ENCODE data around the gene PEX7. TPM values are rescaled to one million over a fixed set of nuclear protein-coding genes. Genes with fewer than 3 reads are reported as not detected.
"Not testable (repeated sequence)": the region's sequence is repeated elsewhere in the genome, so short reads cannot be mapped to it uniquely, and the experiment has no call there.

The PEX7 gene
- polyA plus RNA-seq, 2 donors, result 2.0 to 7.0 TPM

DNA sequence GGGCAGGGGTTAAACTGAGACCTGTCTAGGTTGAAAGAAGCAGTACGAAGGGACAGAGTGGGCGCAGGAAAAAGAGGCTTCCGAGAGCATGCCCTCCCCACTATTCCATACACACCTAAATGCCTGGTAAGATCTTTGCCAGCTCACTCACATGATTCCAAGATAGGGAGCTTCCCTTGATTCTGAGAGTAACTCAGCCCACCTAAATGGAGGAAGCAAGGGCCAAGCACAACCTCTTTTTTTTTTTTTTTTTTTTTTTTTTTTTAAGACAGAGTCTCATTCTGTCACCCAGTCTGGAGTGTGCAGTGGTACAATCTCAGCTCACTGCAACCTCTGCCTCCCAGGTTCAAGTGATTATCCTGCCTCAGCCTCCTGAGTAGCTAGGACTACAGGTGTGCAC, 33.0 kb upstream of the PEX7 start:
- not testable (repeated sequence) for H3K27ac ChIP-seq (ENCODE audit: low read depth in 2 of 2, low read length in 1 of 2); H3K36me3 ChIP-seq (ENCODE audit: control insufficient read depth in 2 of 2, insufficient read depth in 2 of 2, low read length in 1 of 2); H3K4me1 ChIP-seq (ENCODE audit: control insufficient read depth in 2 of 2, insufficient read depth in 2 of 2, low read length in 1 of 2); H3K9me3 ChIP-seq (ENCODE audit: control insufficient read depth in 2 of 2, insufficient read depth in 1 of 2, low read depth in 1 of 2, low read length in 1 of 2); H3K27me3 ChIP-seq (ENCODE audit: control insufficient read depth in 1 of 2, insufficient read depth in 2 of 2, low read length in 2 of 2)
- H3K4me3 ChIP-seq (ENCODE audit: low read depth in 1 of 2, low read length in 2 of 2), result peak overlapping the region; percentile 3 to 31
- 87 to 90% methylated on average over 3 of the region's 3 CpGs for WGBS, 2 donors

DNA sequence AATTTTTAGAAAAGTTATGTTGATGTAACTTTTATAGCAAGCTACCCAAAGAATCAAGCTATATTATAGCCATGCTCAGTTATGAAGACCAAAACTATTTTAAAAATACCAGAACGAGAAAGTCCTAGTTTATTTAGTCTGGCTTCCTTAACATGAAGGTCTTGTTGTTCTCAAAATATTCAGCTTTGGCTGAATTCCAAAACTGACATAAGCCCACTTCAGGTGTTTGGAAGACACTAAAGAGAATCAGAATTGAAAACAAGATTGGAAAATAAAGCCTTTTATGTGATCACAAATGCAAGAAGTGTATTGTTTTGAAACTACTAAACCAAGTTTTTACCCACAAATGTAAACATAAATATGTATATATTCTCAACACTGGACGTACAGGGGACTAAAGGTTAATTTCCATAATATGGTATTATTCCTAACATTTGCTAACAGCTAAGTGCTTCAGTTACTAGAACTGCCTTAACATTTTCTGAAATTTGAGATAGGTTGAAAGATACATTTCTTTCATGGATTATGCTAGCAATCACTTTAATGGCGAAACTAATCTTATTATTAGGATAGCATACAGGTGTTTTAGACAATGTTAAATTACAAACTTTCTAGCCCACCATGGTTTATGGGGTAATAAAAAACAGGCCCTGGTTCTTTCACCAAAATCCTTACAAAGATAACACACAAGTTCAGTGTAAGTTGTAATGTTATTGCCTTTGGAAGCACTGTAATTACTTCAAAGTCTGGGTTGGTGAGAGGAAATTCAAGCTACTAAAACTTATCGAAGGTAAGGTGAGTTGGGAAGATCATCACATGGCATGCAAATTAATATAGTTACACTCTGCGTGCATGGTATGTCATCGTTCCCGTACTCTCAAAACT, 31.7 kb upstream of the PEX7 start:
- Histone ChIP-seq H3K27me3 (ENCODE audit: control insufficient read depth in 1 of 2, insufficient read depth in 2 of 2, low read length in 2 of 2) (no peaks in the 10 kb centered on the region), H3K36me3 (ENCODE audit: control insufficient read depth in 2 of 2, insufficient read depth in 2 of 2, low read length in 1 of 2) (no peaks in the 10 kb centered on the region), H3K4me3 (ENCODE audit: low read depth in 1 of 2, low read length in 2 of 2) (peak overlapping the region; percentile 81 to 96), H3K4me1 (ENCODE audit: control insufficient read depth in 2 of 2, insufficient read depth in 2 of 2, low read length in 1 of 2) (peaks cover 0 to 3% of the 10 kb centered on the region in 2 donors), H3K9me3 (ENCODE audit: control insufficient read depth in 2 of 2, insufficient read depth in 1 of 2, low read depth in 1 of 2, low read length in 1 of 2) (no peaks in the 10 kb centered on the region), H3K27ac (ENCODE audit: low read depth in 2 of 2, low read length in 1 of 2) (peak overlapping the region; percentile 94 to 95)
- 18 to 22% methylated on average over 7 of the region's 7 CpGs for WGBS, 2 donors

DNA sequence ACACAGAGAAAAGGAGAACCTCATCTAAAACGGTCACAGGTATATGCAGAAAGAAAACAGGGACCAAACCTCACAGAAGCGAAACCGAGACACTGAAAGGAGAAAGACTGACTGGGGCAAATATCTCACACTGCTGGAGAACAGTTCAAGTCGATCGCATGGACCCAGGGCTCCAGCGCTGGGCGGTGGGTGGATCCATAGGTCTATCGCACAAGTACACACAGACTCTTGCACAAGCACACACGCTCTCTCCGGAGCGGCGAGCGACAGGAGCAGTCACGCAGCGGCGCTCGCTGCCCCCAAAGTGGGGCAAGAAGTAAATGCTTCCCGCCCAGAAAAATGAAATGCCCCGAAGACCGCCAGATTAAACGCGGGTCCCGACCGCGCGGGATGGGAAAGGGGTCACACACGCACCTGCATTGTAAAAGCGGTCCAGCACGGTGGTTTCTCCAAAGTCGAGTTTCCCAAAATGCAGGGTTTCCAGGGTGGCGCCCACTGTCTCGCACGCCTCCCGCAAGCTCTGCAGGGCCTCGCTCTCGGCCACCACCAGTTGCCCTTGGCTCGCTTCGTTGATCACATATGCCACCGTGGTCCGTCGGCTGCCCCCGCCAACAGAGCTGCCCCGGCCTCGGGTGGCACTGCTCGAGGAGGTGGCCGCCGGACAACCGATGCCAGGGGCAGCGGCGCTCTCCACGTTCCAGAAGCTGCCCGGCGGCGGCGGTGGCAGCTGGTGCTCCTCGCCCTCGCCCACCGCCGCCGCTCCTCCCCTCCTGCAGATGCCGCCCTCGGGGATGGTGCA, 30.9 kb upstream of the PEX7 start:
- H3K36me3 ChIP-seq (ENCODE audit: control insufficient read depth in 2 of 2, insufficient read depth in 2 of 2, low read length in 1 of 2), result no peaks in the 10 kb centered on the region
- H3K4me1 ChIP-seq (ENCODE audit: control insufficient read depth in 2 of 2, insufficient read depth in 2 of 2, low read length in 1 of 2), result peaks cover 0 to 3% of the 10 kb centered on the region in 2 donors
- H3K9me3 ChIP-seq (ENCODE audit: control insufficient read depth in 2 of 2, insufficient read depth in 1 of 2, low read depth in 1 of 2, low read length in 1 of 2), result no peaks in the 10 kb centered on the region
- H3K27me3 ChIP-seq (ENCODE audit: control insufficient read depth in 1 of 2, insufficient read depth in 2 of 2, low read length in 2 of 2), result no peaks in the 10 kb centered on the region
- WGBS, 2 donors, result 1% methylated on average over 62 of the region's 62 CpGs
- H3K27ac ChIP-seq (ENCODE audit: low read depth in 2 of 2, low read length in 1 of 2), result peak overlapping the region; percentile 94 to 95
- H3K4me3 ChIP-seq (ENCODE audit: low read depth in 1 of 2, low read length in 2 of 2), result peak overlapping the region; percentile 81 to 96

DNA sequence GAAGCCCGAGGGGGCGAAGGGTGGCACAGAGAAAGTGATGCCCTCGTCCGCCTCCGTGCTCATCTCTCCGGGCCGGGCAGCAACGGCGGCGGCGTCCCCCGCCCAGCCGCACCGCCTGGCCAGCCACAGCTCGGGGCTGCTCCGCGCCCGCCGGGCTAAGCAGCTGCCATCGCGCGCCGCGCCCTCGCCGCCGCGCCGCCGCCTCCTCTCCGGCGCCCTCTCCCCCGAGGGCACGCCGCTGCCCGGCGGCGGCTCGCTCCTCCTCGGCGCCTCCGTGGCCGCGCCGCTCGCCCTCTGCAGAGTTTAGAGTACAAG, 30.3 kb upstream of the PEX7 start:
- 0 to 1% methylated on average over 9 to 46 of the region's 46 CpGs for WGBS, 2 donors
- Histone ChIP-seq H3K27ac (ENCODE audit: low read depth in 2 of 2, low read length in 1 of 2) (peak overlapping the region; percentile 94 to 95), H3K9me3 (ENCODE audit: control insufficient read depth in 2 of 2, insufficient read depth in 1 of 2, low read depth in 1 of 2, low read length in 1 of 2) (no peaks in the 10 kb centered on the region), H3K4me3 (ENCODE audit: low read depth in 1 of 2, low read length in 2 of 2) (peak overlapping the region; percentile 81 to 96), H3K4me1 (ENCODE audit: control insufficient read depth in 2 of 2, insufficient read depth in 2 of 2, low read length in 1 of 2) (no peaks in the 10 kb centered on the region), H3K27me3 (ENCODE audit: control insufficient read depth in 1 of 2, insufficient read depth in 2 of 2, low read length in 2 of 2) (no peaks in the 10 kb centered on the region), H3K36me3 (ENCODE audit: control insufficient read depth in 2 of 2, insufficient read depth in 2 of 2, low read length in 1 of 2) (no peaks in the 10 kb centered on the region)

DNA sequence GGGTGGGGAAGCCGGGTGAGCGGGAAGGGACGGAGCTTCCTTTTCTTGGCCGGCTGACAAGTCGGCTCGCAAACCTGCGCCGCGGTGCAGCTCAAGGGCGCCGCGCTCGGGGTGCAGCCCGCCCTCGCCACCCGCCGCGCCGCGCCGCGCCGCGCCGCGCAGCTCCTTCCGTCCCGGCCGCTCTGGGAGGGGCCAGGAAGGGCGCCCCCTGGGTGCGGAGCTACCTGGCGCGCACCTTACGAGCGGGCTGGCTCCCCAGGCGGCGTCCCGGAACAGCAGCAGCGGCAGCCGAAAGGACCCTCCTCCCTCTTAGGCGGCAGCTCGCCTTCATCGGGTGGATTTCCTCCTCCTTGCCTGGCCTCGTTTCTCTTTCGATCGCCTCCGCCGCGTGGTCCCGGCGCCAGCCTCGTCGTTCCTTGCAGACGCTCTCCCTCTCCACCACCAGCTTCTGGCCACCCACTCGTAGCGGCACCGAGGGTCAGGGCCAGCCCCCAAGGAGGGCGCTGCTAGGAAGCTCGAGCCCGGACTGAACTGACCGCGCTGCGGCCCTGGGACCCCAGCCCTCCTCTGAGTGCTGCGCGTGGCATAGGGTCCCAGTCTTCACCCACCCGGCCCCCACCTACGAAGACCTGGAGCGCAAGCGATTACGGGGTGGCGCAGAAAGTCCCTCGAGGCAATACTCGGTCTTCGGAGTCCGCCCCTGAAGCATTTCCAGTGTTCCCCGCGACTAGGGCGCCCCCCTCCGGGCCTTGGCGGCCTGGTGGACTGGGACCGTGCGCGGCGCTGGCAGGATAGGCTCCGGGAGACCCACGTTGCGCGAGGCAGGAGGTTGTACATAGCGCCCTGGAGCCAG, 29.8 kb upstream of the PEX7 start, which contains the start of gene MAP3K5:
Gene MAP3K5 (minus strand): TSS at position 68 of the 853 bp plus-strand sequence. CDS start 320 bp downstream, outside the sequence.
- Histone ChIP-seq H3K27me3 (ENCODE audit: control insufficient read depth in 1 of 2, insufficient read depth in 2 of 2, low read length in 2 of 2) (no peaks in the 10 kb centered on the region), H3K27ac (ENCODE audit: low read depth in 2 of 2, low read length in 1 of 2) (peak within 1 kb of the TSS; percentile 94 to 95), H3K9me3 (ENCODE audit: control insufficient read depth in 2 of 2, insufficient read depth in 1 of 2, low read depth in 1 of 2, low read length in 1 of 2) (no peaks in the 10 kb centered on the region), H3K4me3 (ENCODE audit: low read depth in 1 of 2, low read length in 2 of 2) (peak within 1 kb of the TSS; percentile 81 to 96), H3K4me1 (ENCODE audit: control insufficient read depth in 2 of 2, insufficient read depth in 2 of 2, low read length in 1 of 2) (no peaks in the 10 kb centered on the region), H3K36me3 (ENCODE audit: control insufficient read depth in 2 of 2, insufficient read depth in 2 of 2, low read length in 1 of 2) (no peaks in the 10 kb centered on the region)
- 0% methylated on average over 56 to 89 of the region's 89 CpGs for WGBS, 2 donors

DNA sequence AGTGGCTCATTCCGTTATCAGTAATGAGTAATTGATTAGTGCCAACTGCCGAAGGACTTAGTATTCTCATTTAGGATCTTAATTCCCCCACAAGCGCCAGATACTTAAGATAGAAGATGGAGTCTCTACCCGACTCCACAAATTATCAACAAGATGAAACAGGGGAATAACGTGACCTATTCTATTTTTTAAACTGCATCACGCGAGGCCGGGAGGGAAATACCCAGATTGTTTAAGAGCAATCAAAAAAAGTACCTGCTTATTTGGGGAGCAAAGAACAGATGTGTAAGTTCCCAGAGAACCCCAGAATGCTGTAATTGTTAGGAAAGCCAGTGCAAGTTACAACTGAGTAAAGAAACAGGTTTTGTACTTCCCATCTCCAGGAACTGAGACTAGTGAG, 29.0 kb upstream of the PEX7 start:
- Histone ChIP-seq H3K9me3 (ENCODE audit: control insufficient read depth in 2 of 2, insufficient read depth in 1 of 2, low read depth in 1 of 2, low read length in 1 of 2) (no peaks in the 10 kb centered on the region), H3K4me1 (ENCODE audit: control insufficient read depth in 2 of 2, insufficient read depth in 2 of 2, low read length in 1 of 2) (no peaks in the 10 kb centered on the region), H3K27me3 (ENCODE audit: control insufficient read depth in 1 of 2, insufficient read depth in 2 of 2, low read length in 2 of 2) (no peaks in the 10 kb centered on the region), H3K4me3 (ENCODE audit: low read depth in 1 of 2, low read length in 2 of 2) (peak overlapping the region; percentile 81 to 96), H3K36me3 (ENCODE audit: control insufficient read depth in 2 of 2, insufficient read depth in 2 of 2, low read length in 1 of 2) (no peaks in the 10 kb centered on the region), H3K27ac (ENCODE audit: low read depth in 2 of 2, low read length in 1 of 2) (peak overlapping the region in 1 of 2 donors; percentile 95)
- 18 to 21% methylated on average over 8 of the region's 8 CpGs for WGBS, 2 donors

DNA sequence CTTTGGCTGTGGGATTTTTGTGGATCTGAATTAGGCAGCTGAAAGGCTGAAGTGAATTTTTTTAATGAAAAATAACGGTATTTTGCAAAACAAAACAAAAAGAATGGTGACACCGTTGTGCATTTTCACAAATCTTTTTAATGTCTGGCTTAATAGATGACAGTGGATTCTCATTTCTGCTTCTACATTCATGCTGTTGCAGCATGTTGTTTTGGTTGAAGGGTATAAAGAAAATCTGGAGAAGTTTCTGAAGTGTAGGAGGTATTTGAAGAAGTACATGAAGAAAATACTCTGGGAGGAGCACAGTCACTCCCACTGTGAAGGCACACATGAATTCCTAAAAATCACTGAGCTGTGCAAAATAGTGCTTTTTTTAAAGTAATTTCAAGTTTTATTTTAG, 27.0 kb upstream of the PEX7 start:
- Histone ChIP-seq H3K4me3 (ENCODE audit: low read depth in 1 of 2, low read length in 2 of 2) (no peak overlapping the region), H3K27ac (ENCODE audit: low read depth in 2 of 2, low read length in 1 of 2) (no peak overlapping the region), H3K27me3 (ENCODE audit: control insufficient read depth in 1 of 2, insufficient read depth in 2 of 2, low read length in 2 of 2) (no peaks in the 10 kb centered on the region), H3K9me3 (ENCODE audit: control insufficient read depth in 2 of 2, insufficient read depth in 1 of 2, low read depth in 1 of 2, low read length in 1 of 2) (no peaks in the 10 kb centered on the region), H3K36me3 (ENCODE audit: control insufficient read depth in 2 of 2, insufficient read depth in 2 of 2, low read length in 1 of 2) (no peaks in the 10 kb centered on the region), H3K4me1 (ENCODE audit: control insufficient read depth in 2 of 2, insufficient read depth in 2 of 2, low read length in 1 of 2) (no peaks in the 10 kb centered on the region)
- 88 to 92% methylated on average over 2 of the region's 2 CpGs for WGBS, 2 donors

DNA sequence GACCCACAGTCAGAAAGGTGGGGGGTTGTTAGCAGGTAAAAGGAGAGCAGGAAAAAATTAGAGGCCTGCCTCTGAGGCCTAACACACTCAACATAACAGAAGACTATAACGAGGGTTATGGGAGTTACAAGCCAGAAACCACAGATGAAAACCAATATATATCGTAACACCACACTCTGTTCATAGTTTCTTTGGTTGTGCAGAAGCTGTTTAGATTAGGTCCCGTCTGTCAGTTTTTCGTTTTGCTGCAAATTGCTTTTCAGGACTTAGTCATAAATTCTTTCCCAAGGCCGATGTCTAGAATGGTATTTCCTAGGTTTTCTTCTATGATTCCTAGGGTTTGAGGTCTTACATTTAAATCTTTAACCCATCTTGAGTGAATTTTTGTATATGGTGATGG, 26.4 kb upstream of the PEX7 start:
- no peaks in the 10 kb centered on the region for H3K27me3 ChIP-seq (ENCODE audit: control insufficient read depth in 1 of 2, insufficient read depth in 2 of 2, low read length in 2 of 2)
- H3K36me3 ChIP-seq (ENCODE audit: control insufficient read depth in 2 of 2, insufficient read depth in 2 of 2, low read length in 1 of 2), result no peaks in the 10 kb centered on the region
- no peaks in the 10 kb centered on the region for H3K4me1 ChIP-seq (ENCODE audit: control insufficient read depth in 2 of 2, insufficient read depth in 2 of 2, low read length in 1 of 2)
- H3K27ac ChIP-seq (ENCODE audit: low read depth in 2 of 2, low read length in 1 of 2), result no peak overlapping the region
- H3K4me3 ChIP-seq (ENCODE audit: low read depth in 1 of 2, low read length in 2 of 2), result no peak overlapping the region
- 93 to 94% methylated on average over 5 of the region's 5 CpGs for WGBS, 2 donors
- no peaks in the 10 kb centered on the region for H3K9me3 ChIP-seq (ENCODE audit: control insufficient read depth in 2 of 2, insufficient read depth in 1 of 2, low read depth in 1 of 2, low read length in 1 of 2)

DNA sequence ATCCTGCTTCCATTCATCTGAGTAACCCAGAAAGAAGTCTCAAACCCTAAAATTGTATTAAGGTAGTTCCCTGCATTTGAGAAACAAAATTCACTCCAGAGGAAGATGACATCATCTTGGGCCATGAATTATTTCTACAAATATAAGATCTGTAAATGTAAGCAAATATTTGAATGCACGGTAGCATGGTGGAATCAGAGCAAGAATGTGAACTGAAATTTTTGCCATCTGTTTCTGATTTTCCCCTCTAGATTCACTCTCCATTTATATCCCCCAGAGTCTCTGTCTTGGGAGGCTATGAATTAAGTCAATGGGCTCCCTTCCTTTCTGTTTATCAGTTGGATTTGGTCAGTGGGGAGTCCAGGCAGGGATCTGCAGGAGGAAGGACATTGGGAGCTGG, 24.3 kb upstream of the PEX7 start:
- no peak overlapping the region for H3K4me3 ChIP-seq (ENCODE audit: low read depth in 1 of 2, low read length in 2 of 2)
- no peaks in the 10 kb centered on the region for H3K27me3 ChIP-seq (ENCODE audit: control insufficient read depth in 1 of 2, insufficient read depth in 2 of 2, low read length in 2 of 2)
- H3K36me3 ChIP-seq (ENCODE audit: control insufficient read depth in 2 of 2, insufficient read depth in 2 of 2, low read length in 1 of 2), result no peaks in the 10 kb centered on the region
- H3K4me1 ChIP-seq (ENCODE audit: control insufficient read depth in 2 of 2, insufficient read depth in 2 of 2, low read length in 1 of 2), result no peaks in the 10 kb centered on the region
- no peak overlapping the region for H3K27ac ChIP-seq (ENCODE audit: low read depth in 2 of 2, low read length in 1 of 2)
- H3K9me3 ChIP-seq (ENCODE audit: control insufficient read depth in 2 of 2, insufficient read depth in 1 of 2, low read depth in 1 of 2, low read length in 1 of 2), result no peaks in the 10 kb centered on the region
- WGBS, 2 donors, result 87 to 93% methylated on average over 1 of the region's 1 CpG

Data from esophagus (tissue), 2 donors.